GM21381 (cell line): ENCODE results near the gene PRDX5.

Source experiments
- ATAC-seq: cut with Tn5 transposase; IDR thresholded peaks from one replicate; pipeline ENCODE4 v1.9.1; 2021; ENCODE audit warnings: mild to moderate bottlenecking, moderate library complexity; ENCODE audit not compliant: unreplicated experiment

PRDX5 gene

GRCh38 chr11:64343767-64344559 is 26.0 kb downstream of the PRDX5 start:
- ATAC-seq, result no peak

- no peak for ATAC-seq
These were observed 26.9 kb downstream of the PRDX5 start for GRCh38 chr11:64344787-64345186.

GRCh38 chr11:64347193-64347867 is 29.4 kb downstream of the PRDX5 start:
- no peak for ATAC-seq

- ATAC-seq, result no peak
These were observed 30.6 kb downstream of the PRDX5 start for GRCh38 chr11:64348383-64349024.

GRCh38 chr11:64349025-64349387 is 31.1 kb downstream of the PRDX5 start:
- ATAC-seq, result no peak

- ATAC-seq, result no peak
These were observed 31.5 kb downstream of the PRDX5 start for GRCh38 chr11:64349404-64349803.

- ATAC-seq, result no peak
These were observed 33.3 kb downstream of the PRDX5 start for GRCh38 chr11:64351136-64351631.

GRCh38 chr11:64352099-64352994 is 34.4 kb downstream of the PRDX5 start:
- no peak for ATAC-seq

- no peak for ATAC-seq
These were observed 35.2 kb downstream of the PRDX5 start for GRCh38 chr11:64352995-64353714.

- no peak for ATAC-seq
These were observed 36.0 kb downstream of the PRDX5 start for GRCh38 chr11:64353715-64354506.

GRCh38 chr11:64355078-64355940 is 37.4 kb downstream of the PRDX5 start:
- ATAC-seq, result no peak

GRCh38 chr11:64356498-64357411 is 38.8 kb downstream of the PRDX5 start:
- ATAC-seq, result no peak

GRCh38 chr11:64357446-64357845 is 39.5 kb downstream of the PRDX5 start:
- ATAC-seq, result no peak

- no peak for ATAC-seq
These were observed 40.1 kb downstream of the PRDX5 start for GRCh38 chr11:64357904-64358535.

GRCh38 chr11:64358536-64358906 is 40.6 kb downstream of the PRDX5 start:
- ATAC-seq, result peak; percentile 28

- ATAC-seq, result peak; percentile 53
These were observed 41.2 kb downstream of the PRDX5 start, which contains the start of gene RPS6KA4 for GRCh38 chr11:64358907-64359711. TSS of gene RPS6KA4 (plus strand) at chr11:64359162. CDS start at chr11:64359236, 74 bp downstream.
